Tongue (tissue), 2 donors: ENCODE results near the gene PCNX2. TPM values are rescaled to one million over a fixed set of nuclear protein-coding genes. Genes with fewer than 3 reads are reported as not detected.

Source experiments
- DNase-seq: peaks from one replicate; pipeline ENCODE4 v3.0.0-alpha.2; 2015
- total RNA-seq: library from RNA; depleted of rRNA; stranded (reverse); fragments of >200 nt; gene quantifications from one replicate; pipeline ENCODE4 v1.2.3, GENCODE V29; 2014

PCNX2 gene
- total RNA-seq, 1 donor from 2014 or later: 15.8 TPM

GRCh38 chr1:233261206-233261605 lies 34.3 kb downstream of the PCNX2 start:
- no peak for DNase-seq

DNA sequence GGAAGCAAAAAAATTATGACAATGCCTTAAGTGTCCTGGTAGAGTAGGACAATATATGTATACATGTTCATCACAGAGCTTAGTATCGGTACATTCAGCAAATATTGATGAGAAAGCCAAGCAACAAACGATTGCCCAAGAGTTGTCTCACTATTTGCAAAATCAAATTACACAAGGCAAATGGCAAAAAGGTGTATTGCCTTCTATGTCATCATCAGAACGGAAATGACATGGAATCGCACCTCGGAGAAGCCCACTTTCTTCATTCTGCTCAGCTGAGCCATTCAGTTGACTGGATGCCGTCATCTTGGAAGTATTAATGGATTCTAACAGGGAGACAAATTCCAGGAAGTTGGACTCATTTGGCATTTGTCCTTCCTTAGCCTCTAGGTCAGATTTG lies 37.7 kb downstream of the PCNX2 start:
- DNase-seq: no peak

GRCh38 chr1:233256789-233257188 lies 38.7 kb downstream of the PCNX2 start:
- DNase-seq: no peak

- DNase-seq: no peak
Measured at GRCh38 chr1:233256191-233256590, 39.3 kb downstream of the PCNX2 start.

- no peak for DNase-seq
Measured at GRCh38 chr1:233255145-233255544, 40.4 kb downstream of the PCNX2 start.

- peak; percentile 26 for DNase-seq
Measured at GRCh38 chr1:233253832-233254331, 41.6 kb downstream of the PCNX2 start.

DNA sequence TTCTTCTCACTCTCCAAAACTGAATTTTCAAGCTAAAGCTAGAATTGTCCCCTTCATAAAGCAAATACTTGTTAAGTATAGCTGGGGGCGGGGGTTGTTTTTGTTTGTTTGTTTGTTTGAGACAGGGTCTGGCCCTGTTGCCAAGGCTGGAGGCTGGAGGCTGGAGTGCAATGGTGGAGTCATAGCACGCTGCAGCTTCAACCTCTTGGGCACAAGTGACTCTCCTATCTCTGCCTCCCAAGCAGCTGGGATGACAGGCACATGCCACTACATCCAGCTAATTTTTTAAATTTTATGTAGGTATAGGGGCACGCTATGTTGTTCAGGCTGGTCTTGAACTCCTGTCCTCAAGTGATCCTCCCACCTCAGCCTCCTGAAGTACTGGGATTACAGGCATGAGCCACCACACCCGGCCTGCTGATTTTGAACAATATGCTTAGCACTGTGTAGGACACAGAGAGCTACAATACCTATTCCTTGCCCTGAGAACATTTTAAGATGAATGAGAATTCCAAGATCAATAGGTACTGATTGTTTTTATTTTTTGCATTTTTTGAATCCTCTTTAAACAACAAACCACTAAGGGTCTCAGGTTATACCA lies 42.2 kb downstream of the PCNX2 start:
- no peak for DNase-seq

GRCh38 chr1:233252441-233252840 lies 43.1 kb downstream of the PCNX2 start:
- peak; percentile 17 for DNase-seq

GRCh38 chr1:233251201-233251720 lies 44.3 kb downstream of the PCNX2 start:
- no peak for DNase-seq

DNA sequence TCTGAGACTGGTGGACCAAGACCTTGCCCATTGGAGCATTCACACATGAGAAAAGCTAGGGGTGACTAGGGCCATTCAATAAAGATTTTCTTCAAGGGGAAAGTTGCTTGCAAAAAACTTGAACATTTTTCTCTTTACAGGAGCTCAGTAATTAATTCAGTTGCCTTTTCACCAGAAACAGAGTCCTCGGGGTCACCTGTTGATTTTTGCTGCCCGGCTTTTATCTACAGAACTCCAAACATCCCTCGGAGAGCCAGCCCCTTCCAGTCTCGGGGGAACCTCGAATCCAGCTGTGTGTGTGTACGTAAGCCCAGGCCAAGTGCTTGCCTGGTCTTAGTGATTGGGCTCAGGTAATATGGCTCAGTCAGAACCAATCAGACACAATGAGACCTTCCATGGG lies 47.5 kb downstream of the PCNX2 start:
- no peak for DNase-seq

DNA sequence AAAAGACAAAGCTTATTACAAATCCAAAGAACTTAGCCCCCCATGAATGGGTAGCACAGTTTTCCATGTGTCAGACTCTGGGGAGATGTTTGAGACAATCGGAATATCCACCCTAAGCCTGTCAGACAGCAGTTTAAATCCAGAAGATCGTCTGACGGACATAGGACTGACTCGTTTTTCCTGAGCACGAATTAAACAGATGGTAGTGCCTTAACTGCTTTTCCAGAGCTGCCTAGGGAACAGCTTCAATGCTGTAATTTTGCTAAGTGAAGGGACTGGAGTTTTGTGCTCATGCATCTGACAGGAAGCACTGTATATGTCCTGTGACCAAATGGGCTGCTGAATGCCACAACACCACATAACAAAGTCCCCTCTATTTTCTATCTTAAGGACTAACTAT lies 48.6 kb downstream of the PCNX2 start:
- no peak for DNase-seq

DNA sequence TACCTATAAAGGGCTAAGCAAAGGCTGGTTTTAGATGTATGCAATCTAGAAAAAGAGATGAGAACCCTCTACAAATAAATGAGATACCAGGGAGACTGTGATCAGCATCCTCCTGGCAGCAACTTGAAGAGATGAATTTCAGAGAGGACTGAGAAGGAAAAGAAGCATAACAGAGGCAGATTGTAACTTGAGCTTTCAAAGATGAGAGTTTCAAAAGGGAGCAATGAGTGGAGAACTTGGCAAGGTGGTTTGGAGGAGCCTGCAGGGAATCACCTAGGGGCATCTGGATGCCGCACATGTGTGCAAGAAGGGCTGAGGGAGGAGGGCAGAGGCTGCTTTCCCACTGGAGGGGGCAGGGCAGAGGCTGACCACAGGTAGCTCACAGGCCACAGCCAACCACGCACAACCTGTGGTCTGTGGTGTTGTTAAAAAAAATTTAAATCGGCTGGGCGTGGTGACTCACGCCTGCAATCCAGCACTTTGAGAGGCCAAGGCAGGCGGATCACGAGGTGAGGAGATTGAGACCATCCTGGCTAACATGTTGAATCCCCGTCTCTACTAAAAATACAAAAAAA lies 50.2 kb downstream of the PCNX2 start:
- DNase-seq: no peak

GRCh38 chr1:233244183-233244582 lies 51.3 kb downstream of the PCNX2 start:
- no peak for DNase-seq

DNA sequence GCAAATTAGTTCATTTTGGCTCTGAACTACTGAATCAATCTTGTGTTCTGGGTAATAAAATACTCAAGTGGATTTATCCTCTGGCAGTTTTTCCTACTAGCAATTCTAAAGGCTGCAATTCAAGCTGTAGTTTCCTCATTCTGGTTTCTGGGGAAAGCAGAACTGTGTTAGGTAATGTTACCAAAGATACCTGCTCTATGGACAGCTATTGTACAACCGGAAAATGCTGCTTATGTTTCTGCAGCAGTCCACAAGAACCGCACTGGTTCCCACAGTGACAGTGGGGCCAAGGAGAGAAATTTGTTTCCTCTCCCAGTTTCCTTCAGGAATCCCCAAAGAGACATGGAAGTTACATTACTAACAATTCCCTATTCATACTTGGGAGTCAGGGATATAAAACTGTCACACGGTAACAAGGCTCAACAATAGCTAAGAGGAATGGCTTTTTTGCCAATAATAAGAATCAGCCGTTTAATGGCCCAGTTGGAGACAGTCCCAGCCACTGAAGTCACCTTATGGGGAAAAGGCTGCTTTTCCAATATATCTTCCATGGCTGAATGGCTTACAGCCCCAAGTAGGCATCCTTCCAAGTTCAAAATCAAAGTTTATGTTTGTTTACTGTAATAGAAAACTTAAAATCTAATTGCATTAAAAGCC lies 52.6 kb downstream of the PCNX2 start:
- DNase-seq: peak; percentile 34

GRCh38 chr1:233241759-233242158 lies 53.8 kb downstream of the PCNX2 start:
- DNase-seq: no peak

DNA sequence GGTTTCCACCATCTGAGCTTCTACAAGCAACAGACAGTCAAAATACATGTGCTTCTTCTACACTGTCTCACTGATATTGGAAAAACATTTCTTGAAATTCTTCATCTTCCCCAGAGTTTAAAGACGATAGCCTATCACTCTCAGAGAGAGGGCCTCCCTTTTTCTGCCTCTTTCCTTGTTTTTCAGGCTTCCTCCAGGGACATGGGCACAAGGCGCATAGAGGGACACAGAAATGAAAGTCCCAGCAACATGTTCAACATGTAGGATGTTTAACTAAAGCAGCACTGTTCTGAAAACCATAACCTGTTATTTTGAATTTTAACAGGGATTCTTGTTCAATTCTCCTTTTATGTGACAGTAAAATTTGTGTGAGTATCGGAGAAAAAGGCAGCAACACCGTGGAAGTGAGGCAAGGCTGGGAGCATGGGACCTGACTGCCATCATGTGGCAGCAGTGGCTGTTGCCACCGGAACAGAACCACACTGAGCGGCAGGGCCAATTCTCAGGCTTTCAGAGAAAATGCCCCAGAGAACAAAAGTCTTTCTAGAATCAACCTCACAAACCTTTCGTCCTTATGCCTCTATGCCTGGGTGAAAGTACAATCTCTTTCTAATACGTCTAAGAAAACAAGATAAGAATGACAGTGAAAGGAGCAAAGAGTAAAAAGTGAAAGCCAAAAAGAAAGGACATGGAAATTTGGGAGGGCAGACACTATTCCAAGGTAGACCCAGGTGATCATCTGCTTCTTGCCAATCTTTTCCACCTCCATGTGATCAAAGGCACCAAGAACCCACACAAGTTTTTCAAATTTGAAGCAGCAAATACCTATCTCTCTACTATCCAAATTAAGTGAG lies 54.5 kb downstream of the PCNX2 start:
- DNase-seq: peak; percentile 78

- DNase-seq: peak; percentile 24
Measured at GRCh38 chr1:233240371-233240770, 55.2 kb downstream of the PCNX2 start.

- DNase-seq: peak; percentile 58
Measured at GRCh38 chr1:233238884-233239431, 56.6 kb downstream of the PCNX2 start.

GRCh38 chr1:233237647-233238046 lies 57.9 kb downstream of the PCNX2 start:
- DNase-seq: no peak

- DNase-seq: no peak
Measured at GRCh38 chr1:233233508-233234040, 62.0 kb downstream of the PCNX2 start.

DNA sequence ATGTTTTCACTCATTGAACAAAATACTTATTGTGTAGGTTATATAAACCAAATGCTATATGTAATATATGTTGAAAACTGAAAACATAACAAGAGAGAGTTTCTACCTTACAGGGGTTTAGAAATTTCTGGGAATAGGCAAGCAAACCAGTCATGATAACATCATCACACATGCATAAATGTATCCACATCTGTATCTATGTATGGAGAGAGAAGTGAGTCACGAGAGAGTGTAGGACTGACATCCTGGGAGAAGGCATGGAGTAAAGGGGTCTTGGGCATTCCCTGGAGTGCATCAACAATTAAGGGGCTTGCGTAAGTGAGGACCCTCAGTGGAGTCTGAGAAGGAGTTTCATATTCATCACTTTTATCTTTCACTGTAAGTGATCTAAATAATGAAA lies 65.5 kb downstream of the PCNX2 start:
- no peak for DNase-seq

DNA sequence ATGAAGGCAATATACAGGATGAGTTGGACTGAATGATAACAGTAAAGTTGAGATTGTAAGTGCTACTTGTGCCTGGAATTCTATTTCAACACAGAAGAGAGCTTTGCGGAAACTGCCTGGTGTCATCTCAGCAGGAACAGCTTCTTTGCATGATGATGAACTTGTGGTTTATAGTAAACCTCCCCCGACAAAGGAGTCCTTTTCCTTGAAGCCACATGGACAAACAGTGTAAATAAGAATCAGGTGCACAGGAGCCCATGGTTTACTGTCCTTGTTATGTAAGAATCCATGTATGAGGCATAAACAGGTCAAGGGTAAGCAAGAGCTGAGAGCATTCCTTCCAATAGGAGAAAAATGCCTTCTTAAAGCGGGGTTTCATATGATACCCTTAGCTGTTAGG lies 66.2 kb downstream of the PCNX2 start:
- DNase-seq: no peak
